Neural cell (in vitro differentiated cells): Measurements from ENCODE around the gene SETBP1. TPM values are rescaled to one million over a fixed set of nuclear protein-coding genes. Genes with fewer than 3 reads are reported as not detected.

Source experiments
- H2AFZ ChIP-seq: fragments of 200-600, 300-800 bp; sonication (generic), shearing (Covaris generic); 2 replicates; pipeline ENCODE4 v1.6.0; 2014; ENCODE audit warnings: low read depth, mild to moderate bottlenecking, antibody characterized with exemption, low read length, moderate library complexity
- H3F3A ChIP-seq: fragments of 200-600 bp; shearing (Covaris generic); 2 replicates; pipeline ENCODE4 v1.6.1; 2016; ENCODE audit warnings: mild to moderate bottlenecking, moderate library complexity, mixed read lengths, antibody characterized with exemption, low read length; ENCODE audit not compliant: insufficient read depth, poor library complexity, severe bottlenecking
- H3K27ac ChIP-seq: fragments of 200-600, 300-800 bp; sonication (generic), shearing (Covaris generic); 2 replicates; pipeline ENCODE4 v1.5.1; 2014; ENCODE audit warnings: mild to moderate bottlenecking, low read length, moderate library complexity
- H3K27me3 ChIP-seq: fragments of 300-800, 200-600 bp; sonication (generic), shearing (Covaris generic); 2 replicates; pipeline ENCODE4 v1.6.0; 2014; ENCODE audit warnings: mild to moderate bottlenecking, low read depth, low read length, moderate library complexity; ENCODE audit not compliant: insufficient read depth
- H3K36me3 ChIP-seq: fragments of 300-800, 200-600 bp; sonication (generic), shearing (Covaris generic); 2 replicates; pipeline ENCODE4 v1.5.1; 2014; ENCODE audit warnings: mild to moderate bottlenecking, antibody characterized with exemption, low read length, moderate library complexity; ENCODE audit not compliant: insufficient read depth
- H3K4me2 ChIP-seq: fragments of 300-800, 200-600 bp; sonication (generic), shearing (Covaris generic); 2 replicates; pipeline ENCODE4 v1.6.0; 2014; ENCODE audit warnings: mild to moderate bottlenecking, low read length
- H3K4me3 ChIP-seq: fragments of 300-800, 200-600 bp; sonication (generic), shearing (Covaris generic); 2 replicates; pipeline ENCODE4 v1.5.1; 2014; ENCODE audit warnings: mild to moderate bottlenecking, low read length, moderate library complexity
- H3K79me2 ChIP-seq: fragments of 200-600 bp; shearing (Covaris generic); replicated peaks from 2 replicates; pipeline ENCODE4 v1.6.0; 2014; ENCODE audit warnings: mild to moderate bottlenecking, low read length, moderate library complexity; ENCODE audit not compliant: insufficient read depth
- H3K9ac ChIP-seq: fragments of 300-800, 200-600 bp; sonication (generic), shearing (Covaris generic); 2 replicates; pipeline ENCODE4 v1.6.1; 2016; ENCODE audit warnings: mild to moderate bottlenecking, low read length, mixed read lengths
- H3K9me2 ChIP-seq: fragments of 200-600 bp; shearing (Covaris generic); 2 replicates; pipeline ENCODE4 v1.6.1; 2016; ENCODE audit warnings: mild to moderate bottlenecking, low read length, mixed read lengths; ENCODE audit not compliant: insufficient read depth
- H3K9me3 ChIP-seq: fragments of 200-600, 300-800 bp; sonication (generic), shearing (Covaris generic); 2 replicates; pipeline ENCODE4 v1.6.1; 2016; ENCODE audit warnings: mild to moderate bottlenecking, mixed run types, low read length, moderate library complexity, mixed read lengths
- H4K20me1 ChIP-seq: fragments of 200-600 bp; shearing (Covaris generic); 2 replicates; pipeline ENCODE4 v1.6.1; 2016; ENCODE audit warnings: mild to moderate bottlenecking, mixed run types; ENCODE audit not compliant: insufficient read depth
- CTCF ChIP-seq: fragments of 450-650 bp; IDR thresholded peaks from 2 replicates; pipeline ENCODE4 v1.5.1; 2014; ENCODE audit warnings: antibody characterized with exemption, mild to moderate bottlenecking, moderate library complexity; ENCODE audit not compliant: poor library complexity, severe bottlenecking
- EP300 ChIP-seq: fragments of 450-650 bp; conservative IDR thresholded peaks from 2 replicates; pipeline ENCODE4 v1.6.1; 2014; ENCODE audit warnings: antibody characterized with exemption, mild to moderate bottlenecking, moderate library complexity; ENCODE audit not compliant: poor library complexity, severe bottlenecking
- EZH2 ChIP-seq: fragments of 200-600, 300-800 bp; shearing (Covaris generic), sonication (generic); IDR thresholded peaks from 2 replicates; pipeline ENCODE4 v1.6.1; 2014; ENCODE audit warnings: antibody characterized with exemption, low read length, borderline replicate concordance, mild to moderate bottlenecking; ENCODE audit not compliant: insufficient read depth, poor library complexity, severe bottlenecking
- MXI1 ChIP-seq: fragments of 450-650 bp; conservative IDR thresholded peaks from 2 replicates; pipeline ENCODE4 v1.6.1; 2014; ENCODE audit warnings: antibody characterized with exemption, mild to moderate bottlenecking; ENCODE audit not compliant: poor library complexity, severe bottlenecking
- POLR2AphosphoS5 ChIP-seq: IDR thresholded peaks from 2 replicates; pipeline ENCODE4 v1.6.1; 2012
- RAD21 ChIP-seq: fragments of 450-650 bp; conservative IDR thresholded peaks from 2 replicates; pipeline ENCODE4 v1.6.1; 2014; ENCODE audit warnings: antibody characterized with exemption, mild to moderate bottlenecking, moderate library complexity
- REST ChIP-seq: IDR thresholded peaks from 2 replicates; pipeline ENCODE4 v1.6.1; 2012; ENCODE audit warnings: borderline replicate concordance
- SMC3 ChIP-seq: fragments of 450-650 bp; conservative IDR thresholded peaks from 2 replicates; pipeline ENCODE4 v1.6.1; 2014; ENCODE audit warnings: antibody characterized with exemption, mild to moderate bottlenecking, moderate library complexity; ENCODE audit not compliant: poor library complexity
- TAF1 ChIP-seq: IDR thresholded peaks from 2 replicates; pipeline ENCODE4 v1.6.1; 2012; ENCODE audit warnings: low read depth
- polyA plus RNA-seq: library from polyadenylated mRNA; depleted of rRNA; stranded (reverse); fragments of >200 nt; gene quantifications from 2 replicates; pipeline ENCODE4 v1.2.3, GENCODE V29; 2014

SETBP1 gene
- polyA plus RNA-seq, 1 donor from 2014 or later = 13.7 TPM

DNA sequence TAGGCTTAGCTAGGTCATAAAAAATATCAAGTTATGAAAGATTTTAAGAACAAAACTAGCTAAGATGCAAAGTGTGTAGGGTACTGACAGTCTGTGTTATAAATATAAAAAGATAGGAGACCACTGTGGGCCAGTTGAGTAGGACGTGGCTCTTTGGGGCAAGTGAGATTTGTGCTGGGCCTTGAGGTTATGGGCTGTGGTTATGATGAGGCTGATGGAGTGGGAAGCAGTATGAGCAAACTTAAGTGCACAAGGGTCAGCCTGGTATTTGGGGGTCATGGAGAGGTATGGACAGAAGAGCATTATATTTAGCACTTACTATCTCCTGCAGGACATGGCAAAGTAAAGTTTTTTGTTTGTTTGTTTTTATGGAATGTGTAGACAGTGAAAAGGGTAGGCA is 70.1 kb downstream of the SETBP1 start:
- peaks cover 58% of the 10 kb centered on the region for H3K79me2 ChIP-seq
- H3K27ac ChIP-seq = no peak overlapping the region
- no peak overlapping the region for H3K9ac ChIP-seq
- H3K4me3 ChIP-seq = no peak overlapping the region
- no peak overlapping the region for H3K4me2 ChIP-seq
- H3K27me3 ChIP-seq = no peaks in the 10 kb centered on the region
- H3K36me3 ChIP-seq = no peaks in the 10 kb centered on the region
- no peaks in the 10 kb centered on the region for H3F3A ChIP-seq
- H3K9me3 ChIP-seq = no peaks in the 10 kb centered on the region
- no peaks in the 10 kb centered on the region for H3K9me2 ChIP-seq
- H4K20me1 ChIP-seq = no peaks in the 10 kb centered on the region
- no peak for TF ChIP-seq MXI1
- H2AFZ ChIP-seq = no peak overlapping the region

- Histone ChIP-seq H4K20me1 (no peaks in the 10 kb centered on the region), H3K9ac (no peak overlapping the region), H3K9me2 (no peaks in the 10 kb centered on the region), H3K27ac (no peak overlapping the region), H3K36me3 (no peaks in the 10 kb centered on the region), H3K4me2 (no peak overlapping the region), H3F3A (no peaks in the 10 kb centered on the region), H3K4me3 (no peak overlapping the region), H2AFZ (no peak overlapping the region), H3K9me3 (no peaks in the 10 kb centered on the region), H3K79me2 (peaks cover 50% of the 10 kb centered on the region), H3K27me3 (no peaks in the 10 kb centered on the region)
- TF ChIP-seq EP300 (no peak), POLR2AphosphoS5 (no peak), REST (no peak), SMC3 (no peak), MXI1 (no peak), EZH2 (no peak), RAD21 (no peak), TAF1 (no peak), CTCF (no peak)
These were observed 73.9 kb downstream of the SETBP1 start for GRCh38 chr18:44754567-44754966.
